Prostate gland (tissue), 2 donors: ENCODE measurements around the gene TNXB. TPM values are rescaled to one million over a fixed set of nuclear protein-coding genes. Genes with fewer than 3 reads are reported as not detected.
"Not testable (repeated sequence)": the region's sequence is repeated elsewhere in the genome, so short reads cannot be mapped to it uniquely, and the experiment has no call there.

Experiments used
- DNase-seq: peaks from one replicate; pipeline ENCODE4 v3.0.0-alpha.2; 2019; ENCODE audit warnings: low spot score
- H3K27ac ChIP-seq, 2 donors: fragments of 200-600 bp; sonication (generic); 2 replicates each; pipeline ENCODE4 v1.5.1; 2017 to 2019
- H3K27me3 ChIP-seq: fragments of 200-600 bp; sonication (generic); replicated peaks from 2 replicates; pipeline ENCODE4 v1.5.1; 2019; ENCODE audit not compliant: insufficient read depth
- H3K36me3 ChIP-seq, 2 donors: fragments of 200-600 bp; sonication (generic); 1 replicate in 1 of 2; 2 replicates in 1 of 2; pipeline versions ENCODE4 v1.5.1 to v1.8.1; 2017 to 2019
- H3K4me1 ChIP-seq: fragments of 200-600 bp; sonication (generic); replicated peaks from 2 replicates; pipeline ENCODE4 v1.5.1; 2019
- H3K4me3 ChIP-seq, 2 donors: fragments of 200-600 bp; sonication (generic); 2 replicates each; pipeline ENCODE4 v1.5.1; 2017 to 2019
- H3K9me3 ChIP-seq: fragments of 200-600 bp; sonication (generic); 2 replicates; pipeline ENCODE4 v1.5.1; 2017
- POLR2A ChIP-seq: fragments of 450-650 bp; IDR thresholded peaks from one replicate; pipeline ENCODE4 v1.6.1; 2016; ENCODE audit warnings: antibody characterized with exemption, mild to moderate bottlenecking
- POLR2AphosphoS5 ChIP-seq: sonication (generic); formaldehyde crosslinking; IDR thresholded peaks from one replicate; pipeline ENCODE4 v1.6.1; 2017; ENCODE audit warnings: antibody characterized with exemption
- WGBS: methylation state at CpG from one replicate; pipeline ENCODE4 v1.1.5; 2018; 5-methylcytosine and 5-hydroxymethylcytosine counted together
- intact Hi-C: fragments of 100-400 bp; cut with DNase I; formaldehyde crosslinking; loops from one replicate; pipeline ENCODE4 v1.14.2; 2022
- total RNA-seq, 2 donors: library from RNA; depleted of rRNA; stranded (reverse); fragments of >200 nt; gene quantifications; one replicate each; pipeline ENCODE4 v1.1.0, GENCODE V29; 2016
- TF ChIP-seq, protein P1 (sequence below), 4 experiments: fragments of 200-600 bp in 2 of 4; fragments of 450-650 bp in 2 of 4; sonication (generic) in 2 of 4; IDR thresholded peaks; 1 replicate in 3 of 4; 2 replicates in 1 of 4; pipeline ENCODE4 v1.5.1; 2016 to 2019; ENCODE audit warnings: antibody characterized with exemption in 4 of 4, mild to moderate bottlenecking in 2 of 4, moderate library complexity in 2 of 4

The TNXB gene
- total RNA-seq, 2 donors from 2014 or later = 18.5 to 29.1 TPM

DNA sequence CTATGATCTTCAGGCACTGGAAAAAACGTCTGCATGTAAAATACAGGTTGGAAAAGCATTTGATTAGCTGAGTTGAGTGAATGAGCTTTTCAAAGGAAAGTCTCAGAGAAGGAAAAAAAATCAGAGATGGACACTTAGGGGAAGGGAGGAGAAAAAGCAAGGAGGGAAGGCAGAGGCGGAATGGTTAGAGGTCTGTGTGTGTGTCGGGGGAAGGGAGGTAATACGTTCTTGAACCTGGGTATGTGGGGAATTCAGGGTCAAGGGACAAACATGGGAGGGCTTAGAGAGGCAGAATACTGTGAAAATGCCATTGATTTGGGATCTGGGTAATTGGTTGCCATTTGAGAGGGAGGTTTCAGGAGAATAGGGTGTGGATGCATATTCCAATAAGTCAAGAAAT, 37.5 kb upstream of the TNXB start:
- intact Hi-C loops = no loop called here
- DNase-seq = no peak

DNA sequence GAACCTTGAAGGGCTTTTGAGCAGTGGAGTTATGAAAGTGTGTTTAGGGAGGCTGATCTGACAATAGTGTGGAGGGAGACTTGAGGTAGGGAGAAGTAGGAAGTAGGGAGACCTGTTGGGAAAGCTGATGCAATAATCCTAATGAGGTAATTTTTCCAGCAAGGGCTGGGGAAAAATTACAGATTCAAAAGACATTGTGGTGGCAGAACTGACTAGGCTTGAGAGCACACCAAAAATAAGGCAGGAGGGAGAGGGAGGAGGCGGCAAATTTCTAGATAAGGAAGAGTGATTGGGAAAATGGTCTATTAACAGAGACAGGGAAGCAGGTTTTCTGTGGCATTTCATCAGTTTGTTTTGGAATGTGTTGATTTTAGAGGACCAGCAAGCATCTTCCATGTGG, 37.1 kb upstream of the TNXB start:
- DNase-seq = no peak
- Histone ChIP-seq H3K4me3 (no peak overlapping the region), H3K9me3 (no peaks in the 10 kb centered on the region), H3K36me3 (no peaks in the 10 kb centered on the region), H3K27me3 (no peaks in the 10 kb centered on the region), H3K4me1 (no peaks in the 10 kb centered on the region), H3K27ac (no peak overlapping the region)
- WGBS = 96% methylated on average over 1 of the region's 1 CpG
- intact Hi-C loops = no loop called here
- TF ChIP-seq POLR2A (no peak), POLR2AphosphoS5 (no peak)
- TF ChIP-seq, protein P1, sequence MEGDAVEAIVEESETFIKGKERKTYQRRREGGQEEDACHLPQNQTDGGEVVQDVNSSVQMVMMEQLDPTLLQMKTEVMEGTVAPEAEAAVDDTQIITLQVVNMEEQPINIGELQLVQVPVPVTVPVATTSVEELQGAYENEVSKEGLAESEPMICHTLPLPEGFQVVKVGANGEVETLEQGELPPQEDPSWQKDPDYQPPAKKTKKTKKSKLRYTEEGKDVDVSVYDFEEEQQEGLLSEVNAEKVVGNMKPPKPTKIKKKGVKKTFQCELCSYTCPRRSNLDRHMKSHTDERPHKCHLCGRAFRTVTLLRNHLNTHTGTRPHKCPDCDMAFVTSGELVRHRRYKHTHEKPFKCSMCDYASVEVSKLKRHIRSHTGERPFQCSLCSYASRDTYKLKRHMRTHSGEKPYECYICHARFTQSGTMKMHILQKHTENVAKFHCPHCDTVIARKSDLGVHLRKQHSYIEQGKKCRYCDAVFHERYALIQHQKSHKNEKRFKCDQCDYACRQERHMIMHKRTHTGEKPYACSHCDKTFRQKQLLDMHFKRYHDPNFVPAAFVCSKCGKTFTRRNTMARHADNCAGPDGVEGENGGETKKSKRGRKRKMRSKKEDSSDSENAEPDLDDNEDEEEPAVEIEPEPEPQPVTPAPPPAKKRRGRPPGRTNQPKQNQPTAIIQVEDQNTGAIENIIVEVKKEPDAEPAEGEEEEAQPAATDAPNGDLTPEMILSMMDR (IDR thresholded peaks at IDR 0.05) = no peak

More for the DNA sequence above, 37.5 kb upstream of the TNXB start:
- no peaks in the 10 kb centered on the region for H3K36me3 ChIP-seq
- no peaks in the 10 kb centered on the region for H3K27me3 ChIP-seq
- no peak overlapping the region for H3K27ac ChIP-seq
- no peaks in the 10 kb centered on the region for H3K9me3 ChIP-seq
- WGBS = 39% methylated on average over 4 of the region's 4 CpGs
- TF ChIP-seq, protein P1 (IDR thresholded peaks at IDR 0.05) = no peak
- TF ChIP-seq POLR2AphosphoS5 (no peak), POLR2A (no peak)
- no peak overlapping the region for H3K4me3 ChIP-seq
- no peaks in the 10 kb centered on the region for H3K4me1 ChIP-seq

DNA sequence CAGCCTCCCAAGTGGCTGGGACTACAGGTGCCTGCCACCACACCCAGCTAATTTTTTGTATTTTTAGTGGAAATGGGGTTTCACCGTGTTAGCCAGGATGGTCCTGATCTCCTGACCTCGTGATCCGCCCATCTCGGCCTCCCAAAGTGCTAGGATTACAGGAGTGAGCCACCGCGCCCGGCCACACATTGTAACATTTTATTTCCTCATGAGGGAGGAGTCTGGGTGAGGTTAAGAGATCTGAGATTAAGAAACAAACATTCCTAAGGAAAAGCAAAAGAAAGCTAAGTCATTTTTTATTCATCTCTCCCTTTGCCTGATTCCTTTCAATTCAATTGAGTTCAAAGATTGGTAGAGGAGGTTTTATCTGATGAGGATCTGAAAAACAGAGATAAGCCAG, 35.1 kb upstream of the TNXB start:
- WGBS = 48% methylated on average over 7 of the region's 7 CpGs

DNA sequence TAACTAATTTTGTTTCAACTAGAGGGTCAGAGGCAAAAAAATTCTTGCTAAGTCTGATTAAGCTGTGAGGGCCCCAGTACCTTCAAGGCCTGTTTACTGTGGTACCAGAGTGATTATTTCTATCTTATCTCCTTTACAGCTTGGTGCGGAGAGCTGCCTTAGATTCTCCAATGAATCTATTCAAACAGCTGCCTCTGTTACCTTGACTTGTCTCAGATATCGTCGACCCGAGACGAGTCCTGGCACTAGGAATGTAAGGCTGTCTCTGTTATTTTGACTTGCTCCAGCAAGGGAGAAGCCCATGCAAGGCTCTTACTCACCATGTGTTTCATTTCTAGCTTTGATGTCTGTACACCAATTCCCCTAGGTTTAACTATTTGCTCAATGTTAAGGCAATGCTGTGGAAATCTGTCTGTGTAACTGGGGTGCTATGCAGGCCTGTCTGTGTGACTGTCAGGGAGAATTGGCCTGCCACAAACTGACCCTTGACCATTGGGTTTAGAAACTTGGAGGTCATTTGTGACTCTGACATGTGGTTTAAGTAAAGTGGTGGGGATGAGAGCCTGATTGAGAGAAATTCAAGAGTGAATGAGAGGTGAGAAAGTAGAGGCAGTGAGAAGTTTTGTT, 31.4 kb upstream of the TNXB start:
- H3K27me3 ChIP-seq = no peaks in the 10 kb centered on the region
- H3K9me3 ChIP-seq = no peaks in the 10 kb centered on the region
- H3K27ac ChIP-seq = no peak overlapping the region
- 52% methylated on average over 5 of the region's 5 CpGs for WGBS
- H3K36me3 ChIP-seq = no peaks in the 10 kb centered on the region
- no peak overlapping the region for H3K4me3 ChIP-seq
- DNase-seq = no peak
- H3K4me1 ChIP-seq = no peaks in the 10 kb centered on the region
- TF ChIP-seq POLR2AphosphoS5 = no peak
- TF ChIP-seq, protein P1 (IDR thresholded peaks at IDR 0.05) = no peak
- no peak for TF ChIP-seq POLR2A
- intact Hi-C loops = no loop called here

More for the DNA sequence above, 35.1 kb upstream of the TNXB start:
- H3K9me3 ChIP-seq, H3K4me3 ChIP-seq, H3K27ac ChIP-seq, intact Hi-C loops, H3K4me1 ChIP-seq, H3K27me3 ChIP-seq, DNase-seq, H3K36me3 ChIP-seq: not testable (repeated sequence)

DNA sequence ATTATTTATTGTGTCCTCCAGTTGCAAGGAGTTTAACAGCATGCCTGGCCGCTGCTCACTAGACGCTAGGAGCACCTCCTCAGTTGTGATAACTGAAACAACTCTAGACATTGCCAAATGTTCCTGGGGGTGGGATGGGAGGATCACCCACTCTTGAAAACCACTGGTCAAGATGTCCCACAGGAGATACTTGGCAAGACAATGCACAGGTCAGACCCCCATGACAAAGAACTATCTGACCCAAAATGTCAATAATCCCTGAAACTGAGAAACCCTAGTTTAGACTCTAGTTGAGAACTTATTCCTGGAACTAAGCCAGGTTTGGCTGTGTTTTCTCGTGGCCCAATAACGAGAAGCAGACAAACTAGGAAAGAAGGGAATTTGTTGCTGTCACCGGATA, 30.5 kb upstream of the TNXB start:
- H3K27me3 ChIP-seq = no peaks in the 10 kb centered on the region
- WGBS = 66% methylated on average over 5 of the region's 5 CpGs
- H3K4me3 ChIP-seq = no peak overlapping the region
- H3K27ac ChIP-seq = no peak overlapping the region
- TF ChIP-seq POLR2AphosphoS5 = no peak
- TF ChIP-seq, protein P1 (IDR thresholded peaks at IDR 0.05) = no peak
- H3K9me3 ChIP-seq = no peaks in the 10 kb centered on the region
- no peak for DNase-seq
- no peaks in the 10 kb centered on the region for H3K36me3 ChIP-seq
- intact Hi-C loops = no loop called here
- no peaks in the 10 kb centered on the region for H3K4me1 ChIP-seq
